ENCODE results near the gene ZNF423. TPM values are rescaled to one million over a fixed set of nuclear protein-coding genes. Genes with fewer than 3 reads are reported as not detected.

The ZNF423 gene
- total and polyA plus RNA-seq, 2 experiments from 2014 or later: 14.9 to 41.8 TPM

GRCh38 chr16:49543631-49543946, 312.3 kb downstream of the ZNF423 start:
- no peaks in the 10 kb centered on the region for H3K9me3 Mint-ChIP-seq
- TF ChIP-seq NANOG (IDR thresholded peaks at IDR 0.05; ENCODE audit: borderline replicate concordance): no peak
- no peak for TF ChIP-seq JUNB (IDR thresholded peaks at IDR 0.05; ENCODE audit: unreplicated experiment)
- TF ChIP-seq POLR2AphosphoS5 (IDR thresholded peaks at IDR 0.05; ENCODE audit: low read depth): no peak
- TF ChIP-seq EZH2phosphoT487 (IDR thresholded peaks at IDR 0.05; ENCODE audit: unreplicated experiment): no peak
- TF ChIP-seq EZH2 (IDR thresholded peaks at IDR 0.05; ENCODE audit: low read depth, unreplicated experiment): no peak
- no peaks in the 10 kb centered on the region; the same call in 1 of the 2 replicates for H3K36me3 ChIP-seq (ENCODE audit: insufficient read depth)
- peaks cover 10% of the 10 kb centered on the region; the same call in 1 of the 2 replicates for H3K4me1 ChIP-seq (ENCODE audit: insufficient read depth)
- H3K4me1 Mint-ChIP-seq: peaks cover 41% of the 10 kb centered on the region
- H3K4me2 ChIP-seq: no peak overlapping the region
- no peak for DNase-seq (ENCODE audit: low spot score)
- no peaks in the 10 kb centered on the region; the same call in 1 of the 2 replicates for H4K20me1 ChIP-seq (replicated peaks; ENCODE audit: insufficient read depth)
- no peaks in the 10 kb centered on the region for H3K36me3 Mint-ChIP-seq (ENCODE audit: low read depth)
- H3K79me2 ChIP-seq (replicated peaks; ENCODE audit: insufficient read depth): no peaks in the 10 kb centered on the region
- H3K4me3 Mint-ChIP-seq: no peak overlapping the region
- no peak overlapping the region for H3K27ac Mint-ChIP-seq
- H2AFZ ChIP-seq: no peak overlapping the region
- H3K9me2 ChIP-seq (ENCODE audit: insufficient read depth): no peaks in the 10 kb centered on the region
- H3F3A ChIP-seq (replicated peaks; ENCODE audit: low read depth): no peaks in the 10 kb centered on the region
- H3K27me3 Mint-ChIP-seq (ENCODE audit: insufficient read depth, low read depth, poor library complexity): peaks cover 2% of the 10 kb centered on the region
- no peak overlapping the region for H3K27ac ChIP-seq (ENCODE audit: low read depth)
- H3K27me3 ChIP-seq (ENCODE audit: insufficient read depth): no peaks in the 10 kb centered on the region
- H3K4me3 ChIP-seq: no peak overlapping the region
- no peak for ATAC-seq

- H3K27me3 Mint-ChIP-seq (ENCODE audit: insufficient read depth, low read depth, poor library complexity): peaks cover 2% of the 10 kb centered on the region
- no peaks in the 10 kb centered on the region for H3K27me3 ChIP-seq (ENCODE audit: insufficient read depth)
- H3K36me3 Mint-ChIP-seq (ENCODE audit: low read depth): no peaks in the 10 kb centered on the region
- no peaks in the 10 kb centered on the region; the same call in 1 of the 2 replicates for H3K36me3 ChIP-seq (ENCODE audit: insufficient read depth)
- no peaks in the 10 kb centered on the region for H3F3A ChIP-seq (replicated peaks; ENCODE audit: low read depth)
- no peak overlapping the region for H3K4me2 ChIP-seq
- no peak overlapping the region for H3K27ac ChIP-seq (ENCODE audit: low read depth)
- no peaks in the 10 kb centered on the region for H3K79me2 ChIP-seq (replicated peaks; ENCODE audit: insufficient read depth)
- peaks cover 10% of the 10 kb centered on the region; the same call in 1 of the 2 replicates for H3K4me1 ChIP-seq (ENCODE audit: insufficient read depth)
- no peaks in the 10 kb centered on the region for H3K9me2 ChIP-seq (ENCODE audit: insufficient read depth)
- peak; percentile 45 for DNase-seq (ENCODE audit: low spot score)
- no peak overlapping the region for H3K4me3 Mint-ChIP-seq
- H2AFZ ChIP-seq: no peak overlapping the region
- H3K27ac Mint-ChIP-seq: peak overlapping the region; percentile 25; the same call in 1 of the 2 replicates
- H4K20me1 ChIP-seq (replicated peaks; ENCODE audit: insufficient read depth): no peaks in the 10 kb centered on the region; the same call in 1 of the 2 replicates
- peak; percentile 42 for ATAC-seq
- no peaks in the 10 kb centered on the region for H3K9me3 Mint-ChIP-seq
- H3K4me3 ChIP-seq: no peak overlapping the region
- peaks cover 43% of the 10 kb centered on the region for H3K4me1 Mint-ChIP-seq
- TF ChIP-seq ETS1 (IDR thresholded peaks at IDR 0.05): no peak
- no peak for TF ChIP-seq EZH2 (IDR thresholded peaks at IDR 0.05; ENCODE audit: low read depth, unreplicated experiment)
- no peak for TF ChIP-seq CREB1 (CRISPR knock-in tag; IDR thresholded peaks at IDR 0.05; ENCODE audit: low read depth)
- TF ChIP-seq EZH2phosphoT487 (IDR thresholded peaks at IDR 0.05; ENCODE audit: unreplicated experiment): no peak
- TF ChIP-seq REST (IDR thresholded peaks at IDR 0.05; ENCODE audit: unreplicated experiment): no peak
- TF ChIP-seq ZNF114 (CRISPR knock-in tag; IDR thresholded peaks at IDR 0.05): no peak
- no peak for TF ChIP-seq JUNB (IDR thresholded peaks at IDR 0.05; ENCODE audit: unreplicated experiment)
- TF ChIP-seq ZNF331 (CRISPR knock-in tag; IDR thresholded peaks at IDR 0.05; ENCODE audit: low read depth): no peak
- no peak for TF ChIP-seq STAT1 (IDR thresholded peaks at IDR 0.05; ENCODE audit: unreplicated experiment)
- TF ChIP-seq NANOG (IDR thresholded peaks at IDR 0.05; ENCODE audit: borderline replicate concordance): no peak
- TF ChIP-seq CTCF (conservative IDR thresholded peaks at IDR 0.05; ENCODE audit: low read depth in 2 of 2): no peak
- TF ChIP-seq POLR2AphosphoS5 (IDR thresholded peaks at IDR 0.05; ENCODE audit: low read depth): no peak
Observed at GRCh38 chr16:49542946-49543630, 312.8 kb downstream of the ZNF423 start.
